VCaP (cell line): ENCODE data around the gene MIER3.

Experiments used
- H3K27ac ChIP-seq: fragments of 450-650 bp; 2 replicates; pipeline ENCODE4 v1.5.1; 2017
- TF ChIP-seq, protein P1 (sequence below): fragments of 450-650 bp; conservative IDR thresholded peaks from 2 replicates; pipeline ENCODE4 v1.5.1; 2017; ENCODE audit warnings: mild to moderate bottlenecking, moderate library complexity

Gene MIER3

GRCh38 chr5:56977021-56977420, 25.1 kb upstream of the MIER3 start:
- TF ChIP-seq, protein P1, sequence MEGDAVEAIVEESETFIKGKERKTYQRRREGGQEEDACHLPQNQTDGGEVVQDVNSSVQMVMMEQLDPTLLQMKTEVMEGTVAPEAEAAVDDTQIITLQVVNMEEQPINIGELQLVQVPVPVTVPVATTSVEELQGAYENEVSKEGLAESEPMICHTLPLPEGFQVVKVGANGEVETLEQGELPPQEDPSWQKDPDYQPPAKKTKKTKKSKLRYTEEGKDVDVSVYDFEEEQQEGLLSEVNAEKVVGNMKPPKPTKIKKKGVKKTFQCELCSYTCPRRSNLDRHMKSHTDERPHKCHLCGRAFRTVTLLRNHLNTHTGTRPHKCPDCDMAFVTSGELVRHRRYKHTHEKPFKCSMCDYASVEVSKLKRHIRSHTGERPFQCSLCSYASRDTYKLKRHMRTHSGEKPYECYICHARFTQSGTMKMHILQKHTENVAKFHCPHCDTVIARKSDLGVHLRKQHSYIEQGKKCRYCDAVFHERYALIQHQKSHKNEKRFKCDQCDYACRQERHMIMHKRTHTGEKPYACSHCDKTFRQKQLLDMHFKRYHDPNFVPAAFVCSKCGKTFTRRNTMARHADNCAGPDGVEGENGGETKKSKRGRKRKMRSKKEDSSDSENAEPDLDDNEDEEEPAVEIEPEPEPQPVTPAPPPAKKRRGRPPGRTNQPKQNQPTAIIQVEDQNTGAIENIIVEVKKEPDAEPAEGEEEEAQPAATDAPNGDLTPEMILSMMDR = no peak
- H3K27ac ChIP-seq = no peak overlapping the region

- no peak overlapping the region for H3K27ac ChIP-seq
- TF ChIP-seq, protein P1 = no peak
These were observed 22.3 kb upstream of the MIER3 start for GRCh38 chr5:56974241-56974640.

DNA sequence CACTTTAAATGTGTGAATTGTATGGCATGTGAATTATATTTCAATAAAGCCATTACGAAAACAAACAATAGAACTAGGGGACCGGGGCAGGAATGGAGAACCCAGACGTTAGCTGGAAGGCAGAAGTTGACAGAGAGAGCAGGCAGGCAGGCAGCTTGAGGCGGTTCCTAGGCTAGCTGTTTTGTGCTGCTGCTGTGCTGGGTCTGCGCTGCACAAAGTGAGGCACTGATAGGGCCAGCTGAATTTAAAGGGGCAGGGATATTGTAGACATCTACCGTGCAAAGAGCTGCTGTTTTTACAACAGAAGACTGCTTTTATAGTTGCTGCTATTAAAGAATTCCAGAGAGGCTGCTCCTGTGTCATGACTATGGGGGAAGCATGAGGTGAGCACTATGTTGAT, 21.6 kb upstream of the MIER3 start:
- TF ChIP-seq, protein P1 = no peak
- H3K27ac ChIP-seq = no peak overlapping the region

DNA sequence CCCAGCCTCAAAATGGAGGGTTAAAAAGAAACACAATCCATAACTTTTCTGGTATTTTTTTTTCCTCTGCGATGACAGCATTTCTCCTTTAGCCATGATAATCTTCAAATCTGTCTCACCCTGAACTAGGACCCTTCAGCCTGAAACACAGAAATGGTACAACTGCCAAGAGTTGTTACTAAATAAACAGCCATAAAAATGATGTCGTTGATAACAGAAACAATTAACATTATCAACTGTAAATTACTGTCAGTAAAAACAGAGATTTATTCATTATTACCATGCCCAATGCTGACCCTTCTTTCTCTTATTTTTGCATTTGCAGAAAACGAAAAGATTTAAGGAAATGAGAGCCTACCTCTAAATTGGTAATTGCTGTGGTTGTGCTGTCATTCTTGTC, 19.4 kb upstream of the MIER3 start:
- H3K27ac ChIP-seq = no peak overlapping the region
- TF ChIP-seq, protein P1 = no peak

GRCh38 chr5:56964173-56964572, 12.2 kb upstream of the MIER3 start:
- TF ChIP-seq, protein P1 = no peak

GRCh38 chr5:56963246-56963645, 11.3 kb upstream of the MIER3 start:
- TF ChIP-seq, protein P1 = no peak
- H3K27ac ChIP-seq = no peak overlapping the region

More at GRCh38 chr5:56964173-56964572, 12.2 kb upstream of the MIER3 start:
- no peak overlapping the region for H3K27ac ChIP-seq

DNA sequence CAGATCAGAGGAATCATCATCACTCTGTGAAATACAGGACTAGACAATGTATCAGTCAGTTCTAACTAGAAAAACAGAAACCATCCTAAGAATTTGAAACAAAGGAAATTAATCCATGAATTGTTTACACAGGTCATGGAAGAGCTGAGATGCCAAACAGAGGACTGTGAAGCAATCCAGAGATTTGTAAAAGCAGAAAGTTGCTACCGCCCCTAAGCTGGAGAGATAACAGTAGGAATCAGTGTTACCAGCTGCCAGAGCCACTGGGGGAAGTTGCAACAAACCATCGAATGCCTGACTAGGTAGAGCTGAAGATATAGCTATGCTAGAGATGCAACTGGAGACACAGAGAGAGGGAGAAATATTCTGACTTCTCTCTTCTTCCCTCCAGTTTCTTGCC, 10.4 kb upstream of the MIER3 start:
- TF ChIP-seq, protein P1 = no peak
- H3K27ac ChIP-seq = no peak overlapping the region

GRCh38 chr5:56961746-56962145, 9.8 kb upstream of the MIER3 start:
- H3K27ac ChIP-seq = no peak overlapping the region

More at GRCh38 chr5:56961746-56962145, 9.8 kb upstream of the MIER3 start:
- TF ChIP-seq, protein P1 = no peak
